HUES6 (cell line): ENCODE results near the gene PPP1R13L.
"Not testable (repeated sequence)": the region's sequence is repeated elsewhere in the genome, so short reads cannot be mapped to it uniquely, and the experiment has no call there.

ENCODE experiments used
- H3K27ac ChIP-seq: 2 replicates; pipeline ENCODE4 v1.7.0; 2013; ENCODE audit warnings: low read depth, mild to moderate bottlenecking, low read length, inconsistent platforms
- H3K27me3 ChIP-seq: 2 replicates; pipeline ENCODE4 v1.6.1; 2013; ENCODE audit warnings: low read length; ENCODE audit not compliant: control insufficient read depth, insufficient read depth
- H3K36me3 ChIP-seq: 2 replicates; pipeline ENCODE4 v1.6.1; 2013; ENCODE audit warnings: low read length; ENCODE audit not compliant: control insufficient read depth, insufficient read depth
- H3K4me1 ChIP-seq: 2 replicates; pipeline ENCODE4 v1.6.1; 2013; ENCODE audit warnings: low read length; ENCODE audit not compliant: control insufficient read depth, insufficient read depth
- H3K4me3 ChIP-seq: 2 replicates; pipeline ENCODE4 v1.5.1; 2013; ENCODE audit warnings: low read depth, low read length
- H3K9ac ChIP-seq: one replicate; pipeline ENCODE4 v1.6.1; 2013; ENCODE audit warnings: mild to moderate bottlenecking, low read length
- H3K9me3 ChIP-seq: 2 replicates; pipeline ENCODE4 v1.6.1; 2013; ENCODE audit warnings: low read depth, low read length; ENCODE audit not compliant: control insufficient read depth, insufficient read depth

Gene PPP1R13L

DNA sequence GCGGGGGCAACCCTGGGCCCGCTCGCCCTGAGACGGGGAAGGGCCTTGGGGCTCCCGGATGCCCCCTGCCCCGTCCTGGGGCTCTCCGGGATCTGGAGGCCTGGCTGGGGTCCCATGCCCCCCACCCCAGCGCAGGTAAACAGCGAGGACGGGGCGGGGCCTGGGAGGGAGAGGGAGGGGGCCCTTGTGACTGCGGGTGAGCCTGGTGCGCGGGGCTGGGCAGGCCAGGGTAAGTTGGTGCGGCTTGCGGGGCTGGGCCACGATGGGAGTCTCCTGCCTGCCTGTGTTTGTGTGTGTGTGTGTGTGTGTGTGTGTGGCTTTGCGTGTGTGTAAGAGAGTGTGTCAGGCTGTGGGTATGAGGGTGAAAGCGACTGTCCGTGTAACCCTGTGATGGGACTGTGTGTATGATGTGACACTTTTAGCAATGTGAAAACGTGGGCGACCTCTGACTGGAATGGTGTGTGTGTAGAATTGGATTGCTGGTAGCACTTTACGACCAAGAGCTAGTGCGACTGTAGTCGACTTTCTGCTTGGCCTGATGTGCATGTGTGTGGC, 63.9 kb downstream of the PPP1R13L start:
- H3K27ac ChIP-seq = no peak overlapping the region
- H3K9ac ChIP-seq = peak overlapping the region; percentile 0
- H3K4me3 ChIP-seq = peak overlapping the region; percentile 52
- peaks cover 31% of the 10 kb centered on the region for H3K27me3 ChIP-seq
- H3K36me3 ChIP-seq = no peaks in the 10 kb centered on the region
- H3K9me3 ChIP-seq = no peaks in the 10 kb centered on the region
- no peaks in the 10 kb centered on the region for H3K4me1 ChIP-seq

DNA sequence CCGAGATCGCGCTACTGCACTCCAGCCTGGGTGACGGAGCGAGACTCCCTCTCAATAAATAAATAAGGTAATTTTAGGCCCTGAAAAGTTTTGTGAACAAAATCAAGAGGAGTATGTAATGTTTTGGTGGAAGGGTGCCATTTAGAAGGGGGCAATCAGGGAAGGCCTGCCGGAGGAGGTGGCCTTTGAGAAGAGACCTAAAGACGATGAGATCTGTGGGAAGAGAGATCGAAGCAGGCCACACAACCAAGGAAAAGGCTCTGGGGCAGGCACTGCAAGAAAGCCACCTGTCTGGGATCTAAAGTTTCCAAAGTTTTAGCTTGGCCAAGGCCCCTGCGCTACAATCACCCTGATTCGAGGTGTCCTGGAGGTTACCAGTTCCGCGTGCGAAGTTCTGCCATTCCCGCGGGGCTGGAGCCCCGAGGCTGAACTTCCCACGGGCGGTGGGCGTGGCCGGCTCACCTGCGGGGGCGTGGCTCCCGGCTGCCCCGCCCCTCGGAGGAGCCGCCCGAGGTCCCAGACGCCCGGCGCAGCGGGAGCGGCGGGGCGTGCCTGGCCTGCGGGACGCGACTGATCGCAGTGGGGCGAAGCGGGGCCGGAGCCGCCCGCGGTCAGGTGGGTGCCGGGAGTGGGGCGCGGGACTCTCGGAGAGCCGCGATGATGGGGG, 64.5 kb downstream of the PPP1R13L start, which contains the start of gene KLC3:
KLC3 (plus strand) TSS at position 519 of the 667 bp plus-strand sequence. CDS start 4,792 bp downstream, outside the sequence.
- Histone ChIP-seq H3K9me3 (no peaks in the 10 kb centered on the region), H3K4me3 (peak within 1 kb of the TSS; percentile 52), H3K9ac (peak within 1 kb of the TSS; percentile 17), H3K4me1 (no peaks in the 10 kb centered on the region), H3K27ac (no peak within 1 kb of the TSS), H3K36me3 (no peaks in the 10 kb centered on the region), H3K27me3 (peaks cover 31% of the 10 kb centered on the region)

- no peaks in the 10 kb centered on the region for H3K36me3 ChIP-seq
- no peak overlapping the region for H3K4me3 ChIP-seq
- H3K27ac ChIP-seq = no peak overlapping the region
- no peaks in the 10 kb centered on the region for H3K9me3 ChIP-seq
- H3K9ac ChIP-seq = no peak overlapping the region
- no peaks in the 10 kb centered on the region for H3K4me1 ChIP-seq
- peaks cover 31% of the 10 kb centered on the region for H3K27me3 ChIP-seq
Observed at GRCh38 chr19:45339629-45340028, 65.2 kb downstream of the PPP1R13L start.

DNA sequence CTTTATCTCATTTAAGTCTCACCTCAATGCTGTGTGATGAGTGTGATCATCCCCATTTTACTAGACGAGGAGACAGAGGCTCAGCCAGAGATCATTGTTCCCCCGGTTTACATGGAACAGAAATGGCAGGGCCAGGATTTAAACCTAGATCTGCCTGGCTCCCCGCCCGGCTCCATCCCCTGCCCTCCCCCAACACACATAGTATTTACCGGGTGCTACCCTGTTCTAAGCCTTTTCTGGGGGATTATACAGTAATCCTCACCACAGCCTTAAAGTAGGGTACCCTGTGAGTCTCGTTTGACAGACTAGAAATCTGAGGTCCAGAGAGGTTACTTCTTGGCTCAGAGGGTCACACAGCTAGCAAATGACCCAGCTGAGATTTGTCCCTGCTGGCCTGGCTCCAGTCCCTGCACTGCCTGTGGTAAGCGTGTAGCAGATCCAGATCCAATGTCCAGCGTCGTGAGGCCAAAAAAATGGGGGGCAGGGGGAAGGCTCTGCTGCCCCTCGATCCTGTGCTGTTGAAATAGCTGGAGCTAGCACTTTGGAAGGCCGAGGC, 68.1 kb downstream of the PPP1R13L start:
- Histone ChIP-seq H3K27me3 (peaks cover 21% of the 10 kb centered on the region), H3K4me1 (no peaks in the 10 kb centered on the region), H3K36me3 (no peaks in the 10 kb centered on the region), H3K9me3 (no peaks in the 10 kb centered on the region), H3K27ac (no peak overlapping the region), H3K4me3 (no peak overlapping the region), H3K9ac (no peak overlapping the region)

DNA sequence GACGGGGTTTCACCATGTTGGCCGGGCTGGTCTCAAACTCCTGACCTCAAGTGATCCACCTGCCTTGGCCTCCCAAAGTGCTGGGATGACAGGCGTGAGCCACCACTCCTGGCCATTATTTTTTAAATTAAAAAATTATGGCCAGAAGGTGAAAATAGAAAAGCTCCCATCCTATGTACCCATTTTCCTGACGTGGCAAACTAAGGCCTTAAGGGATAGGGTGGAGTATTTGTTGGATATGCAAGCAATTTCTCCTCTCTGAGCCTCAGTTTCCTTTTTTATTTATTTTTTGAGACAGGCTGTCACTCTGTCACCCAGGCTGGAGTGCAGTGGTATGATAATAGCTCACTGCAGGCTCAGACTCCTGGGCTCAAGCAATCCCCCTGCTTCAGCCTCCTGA, 70.0 kb downstream of the PPP1R13L start:
- not testable (repeated sequence) for H3K9me3 ChIP-seq, H3K27ac ChIP-seq, H3K9ac ChIP-seq, H3K27me3 ChIP-seq, H3K4me3 ChIP-seq, H3K4me1 ChIP-seq, H3K36me3 ChIP-seq

GRCh38 chr19:45333609-45334303, 71.1 kb downstream of the PPP1R13L start:
- Histone ChIP-seq H3K27ac (no peak overlapping the region), H3K36me3 (no peaks in the 10 kb centered on the region), H3K4me1 (no peaks in the 10 kb centered on the region), H3K4me3 (no peak overlapping the region), H3K9me3 (no peaks in the 10 kb centered on the region), H3K27me3 (no peaks in the 10 kb centered on the region), H3K9ac (no peak overlapping the region)

- no peaks in the 10 kb centered on the region for H3K9me3 ChIP-seq
- no peak overlapping the region for H3K9ac ChIP-seq
- no peaks in the 10 kb centered on the region for H3K4me1 ChIP-seq
- no peaks in the 10 kb centered on the region for H3K36me3 ChIP-seq
- no peaks in the 10 kb centered on the region for H3K27me3 ChIP-seq
- H3K27ac ChIP-seq = no peak overlapping the region
- no peak overlapping the region for H3K4me3 ChIP-seq
Observed at GRCh38 chr19:45331411-45331810, 73.5 kb downstream of the PPP1R13L start.
